ENCODE measurements around the gene MYO16.

Gene MYO16

GRCh38 chr13:108629181-108629752 lies at the start of gene MYO16:
TSS of gene MYO16 (plus strand) at chr13:108629611. CDS start at chr13:108629845, 234 bp downstream.
- DNase-seq: peak; percentile 88 to 94

- no peak for DNase-seq
These were observed 42.6 kb upstream of the MYO16 start for GRCh38 chr13:108586826-108587225.

GRCh38 chr13:108588516-108588915 lies 40.9 kb upstream of the MYO16 start:
- no peak for DNase-seq

GRCh38 chr13:108594153-108594552 lies 35.3 kb upstream of the MYO16 start:
- peak; percentile 40 to 90 for DNase-seq

DNA sequence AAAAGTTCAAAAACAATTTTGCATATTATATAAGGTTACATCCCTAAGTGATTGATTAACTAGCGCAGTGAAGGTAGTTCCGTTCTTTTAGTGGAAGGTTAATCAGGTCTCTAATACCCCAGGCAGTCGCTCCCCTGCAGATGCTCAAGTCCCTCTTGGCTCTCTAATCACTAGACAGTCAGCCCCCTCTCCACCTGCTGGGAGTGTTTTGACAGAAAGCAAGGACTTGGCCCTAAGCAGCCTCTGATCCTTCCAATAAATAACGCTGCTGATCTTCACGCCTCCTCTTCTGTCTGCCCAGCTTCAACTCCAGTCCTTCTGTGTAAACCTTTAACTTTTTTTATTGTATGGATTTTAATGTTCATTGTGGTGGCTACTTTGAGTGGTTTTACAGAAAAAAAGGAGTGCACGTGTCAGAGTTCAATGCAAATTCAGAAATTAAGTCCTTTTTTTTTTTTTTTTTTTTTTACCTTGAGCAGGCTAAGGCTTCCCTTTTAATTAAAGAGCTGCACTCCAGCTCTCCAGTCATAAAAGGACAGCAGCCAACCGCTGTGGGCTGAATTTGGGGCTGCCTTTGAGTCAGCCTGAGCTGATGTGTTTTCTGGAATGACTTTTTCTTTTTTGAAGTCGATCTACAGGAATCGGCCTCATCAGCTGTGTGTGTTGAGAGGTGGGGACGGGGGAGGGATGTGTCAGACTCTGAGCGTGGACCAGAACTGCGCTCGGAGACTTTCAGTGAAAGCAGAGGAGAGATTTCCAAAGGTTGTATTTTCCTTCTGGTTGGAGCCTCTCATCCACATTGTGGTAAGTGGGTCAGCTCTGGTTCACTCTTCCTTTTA lies 33.8 kb upstream of the MYO16 start:
- DNase-seq: peak; percentile 94 to 95

DNA sequence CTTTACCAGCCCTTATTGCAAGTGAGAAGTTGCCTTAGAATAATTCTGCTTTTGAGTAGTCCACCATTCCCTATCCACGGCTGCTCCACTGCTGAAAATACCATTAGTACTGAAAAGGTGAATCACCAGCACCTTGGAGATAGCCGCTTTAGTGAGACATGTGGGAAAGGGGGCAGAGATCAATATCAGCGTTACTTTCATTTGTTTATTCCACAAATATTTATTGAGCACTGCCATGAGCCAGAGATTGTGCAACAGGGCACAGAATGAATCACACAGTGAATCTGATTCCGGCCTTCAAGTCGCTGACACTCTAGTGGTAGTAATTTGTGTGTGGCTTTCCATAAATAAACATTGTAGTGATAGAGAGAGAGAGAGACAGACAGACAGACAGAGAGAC lies 31.5 kb upstream of the MYO16 start:
- DNase-seq: no peak

DNA sequence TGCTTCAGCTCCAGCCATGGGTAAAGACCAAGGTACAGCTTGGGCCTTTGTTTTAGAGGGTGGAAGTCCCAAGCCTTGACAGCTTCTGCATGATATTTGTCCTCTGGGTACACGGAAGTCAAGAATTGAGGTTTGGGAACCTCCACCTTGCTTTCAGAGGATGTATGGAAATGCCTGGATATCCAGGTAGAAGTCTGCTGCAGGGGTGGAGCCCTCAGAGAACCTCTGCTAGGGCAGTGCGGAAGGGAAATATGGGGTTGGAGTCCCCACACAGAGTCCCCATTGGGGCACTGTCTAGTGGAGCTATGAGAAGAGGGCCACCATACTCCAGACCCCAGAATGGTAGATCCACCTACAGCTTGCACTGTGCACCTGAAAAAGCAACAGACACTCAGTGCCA lies 23.0 kb upstream of the MYO16 start:
- DNase-seq: no peak

GRCh38 chr13:108609353-108609752 lies 20.1 kb upstream of the MYO16 start:
- peak; percentile 9 to 38 for DNase-seq

- DNase-seq: no peak
These were observed 18.9 kb upstream of the MYO16 start for GRCh38 chr13:108610507-108610906.

DNA sequence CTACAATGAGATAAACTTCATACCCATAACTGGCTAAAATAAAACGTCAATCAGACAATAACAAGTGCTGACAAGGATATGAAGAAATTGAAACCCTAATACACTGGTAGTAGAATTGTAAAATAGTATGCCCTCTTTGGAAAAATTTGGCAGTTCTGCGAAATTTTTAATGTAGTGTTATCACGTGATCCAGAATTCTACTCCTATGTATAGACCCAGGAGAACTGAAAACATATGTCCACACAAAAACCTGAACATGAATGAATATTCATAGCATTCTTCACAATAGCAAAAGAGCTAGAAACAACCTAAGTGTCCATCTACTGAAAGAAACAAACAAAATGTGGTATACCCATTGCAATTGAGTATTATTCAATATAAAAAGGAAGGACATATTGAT lies 14.2 kb upstream of the MYO16 start:
- DNase-seq: no peak

DNA sequence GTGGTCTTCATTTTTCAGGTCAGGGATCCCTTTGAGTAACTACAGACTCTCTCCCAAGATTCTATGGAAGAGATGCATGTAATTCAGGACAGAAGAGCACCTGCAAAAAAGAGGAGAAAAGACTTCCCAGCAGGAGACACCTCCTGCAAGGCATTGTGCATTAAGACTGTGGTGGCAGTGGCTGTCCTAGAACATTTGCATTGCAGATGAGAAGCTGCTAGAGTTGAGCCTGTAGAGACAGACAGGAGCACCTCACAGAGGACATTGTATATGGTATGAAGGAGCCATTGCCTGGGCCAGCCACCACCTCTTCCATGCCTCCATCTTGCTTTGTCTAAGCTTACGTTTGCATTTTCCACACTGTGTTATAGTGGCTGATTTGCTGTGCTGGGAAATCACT lies 11.2 kb upstream of the MYO16 start:
- DNase-seq: no peak

DNA sequence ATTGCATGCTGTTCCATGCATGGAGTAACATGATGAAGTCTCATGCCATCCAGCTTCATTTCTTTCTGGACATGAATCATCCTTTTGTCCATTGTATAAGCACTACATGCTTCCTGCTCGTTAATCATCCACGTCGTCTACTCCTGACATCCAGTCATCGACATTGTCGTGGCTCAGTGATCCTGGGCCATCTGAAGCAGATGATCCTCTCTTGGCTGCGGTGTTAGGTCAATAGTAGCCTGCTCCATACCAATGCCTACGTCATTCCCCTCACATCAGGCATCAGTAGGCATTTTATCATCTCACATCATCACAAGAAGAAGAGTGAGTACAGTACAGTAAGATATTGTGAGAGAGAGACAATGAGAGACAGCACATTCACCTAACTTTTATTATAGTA lies 7.9 kb upstream of the MYO16 start:
- no peak for DNase-seq

- DNase-seq: no peak
These were observed 5.3 kb upstream of the MYO16 start for GRCh38 chr13:108624108-108624507.

- DNase-seq: no peak
These were observed 4.4 kb upstream of the MYO16 start for GRCh38 chr13:108624979-108625378.

DNA sequence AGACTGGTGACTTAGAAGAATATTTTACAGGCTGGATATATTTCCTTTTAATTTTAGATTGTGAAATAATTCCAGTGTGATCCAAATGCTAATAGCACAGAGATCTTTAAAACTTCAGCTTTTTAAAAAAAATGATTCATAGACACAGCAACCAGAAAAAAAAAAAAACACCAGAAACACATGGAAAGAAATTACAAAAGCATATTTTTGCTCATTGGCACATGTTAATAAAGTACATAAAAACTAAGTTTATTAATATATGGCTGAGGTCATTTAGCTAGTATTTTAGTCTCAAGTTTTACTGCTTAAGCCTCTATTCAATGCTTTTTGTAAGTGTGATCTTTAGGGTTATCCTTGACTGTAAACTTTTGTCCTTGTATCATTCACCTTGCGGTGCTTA lies 577 bp downstream of the MYO16 start:
- no peak for DNase-seq

GRCh38 chr13:108632649-108633167 lies 3.3 kb downstream of the MYO16 start:
- no peak for DNase-seq

DNA sequence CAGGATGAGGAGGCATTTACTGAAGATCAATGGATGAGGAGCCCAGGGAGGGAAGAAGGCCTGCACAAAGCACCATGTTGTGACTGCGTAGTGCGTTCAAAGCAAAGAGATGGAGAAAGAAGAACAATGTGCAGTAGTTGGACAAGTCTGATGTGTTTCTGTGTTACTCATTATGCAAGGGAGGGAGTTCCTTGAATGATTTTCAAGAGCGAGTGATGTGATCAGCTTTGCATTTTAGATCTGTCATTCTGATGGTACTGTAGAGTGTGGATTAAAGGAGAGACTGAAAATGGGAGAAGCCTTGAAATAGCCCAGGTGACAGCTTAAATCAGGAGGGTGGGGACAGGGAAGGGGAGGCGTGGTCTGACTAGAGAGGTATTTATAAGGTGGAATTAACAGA lies 9.5 kb downstream of the MYO16 start:
- no peak for DNase-seq

DNA sequence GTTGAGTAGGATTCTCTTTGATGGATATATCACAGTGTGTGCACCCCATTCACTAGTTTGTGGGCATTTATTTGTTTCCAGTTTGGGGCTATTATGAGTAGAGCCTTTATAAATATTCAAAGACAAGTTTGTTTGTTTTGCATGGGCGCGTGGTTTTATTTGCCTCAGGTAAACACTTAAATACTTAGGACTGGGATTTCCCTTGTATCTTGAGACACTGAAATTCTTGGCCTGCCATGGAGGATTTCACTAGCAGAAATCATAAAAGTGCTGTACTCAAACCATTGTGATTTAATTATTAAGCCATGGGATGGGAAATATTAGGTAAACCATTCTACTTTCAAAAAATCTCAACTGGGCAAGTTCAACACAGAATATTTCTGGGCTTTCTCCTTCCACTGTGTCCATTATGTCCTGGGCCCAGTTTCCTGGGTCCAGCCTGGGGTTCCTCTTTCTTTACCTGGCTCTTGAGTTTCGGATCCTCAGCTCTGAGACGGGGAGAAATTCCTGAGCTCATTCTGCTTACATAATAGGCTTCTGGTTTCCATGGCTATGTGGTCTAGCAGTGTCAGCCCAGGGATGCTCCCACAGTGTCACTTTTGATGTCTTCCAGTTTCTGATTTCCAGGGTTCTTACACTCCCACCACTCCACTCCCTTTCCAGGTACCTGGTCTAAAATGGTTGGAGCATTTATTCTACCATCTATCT lies 14.4 kb downstream of the MYO16 start:
- DNase-seq: no peak

DNA sequence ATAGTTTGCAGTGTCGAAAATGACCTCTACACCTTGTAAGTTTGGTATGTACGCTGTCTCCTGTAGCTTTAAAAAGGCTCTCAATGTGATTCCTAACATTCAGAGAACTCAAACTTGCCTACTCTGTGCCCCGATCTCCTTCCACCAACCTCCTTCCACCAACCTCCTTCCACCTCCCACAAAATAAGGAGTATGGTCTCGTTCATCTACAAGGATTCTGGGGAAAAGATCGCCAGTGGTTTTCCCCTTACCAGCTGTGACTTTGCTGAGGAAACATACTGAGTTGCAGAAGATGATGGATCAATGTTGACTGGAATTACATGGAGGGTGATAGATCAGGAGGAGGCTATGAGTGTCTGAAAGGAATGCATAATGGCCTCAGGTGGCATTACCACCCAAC lies 16.0 kb downstream of the MYO16 start:
- no peak for DNase-seq

- DNase-seq: no peak
These were observed 20.9 kb downstream of the MYO16 start for GRCh38 chr13:108650271-108650670.

DNA sequence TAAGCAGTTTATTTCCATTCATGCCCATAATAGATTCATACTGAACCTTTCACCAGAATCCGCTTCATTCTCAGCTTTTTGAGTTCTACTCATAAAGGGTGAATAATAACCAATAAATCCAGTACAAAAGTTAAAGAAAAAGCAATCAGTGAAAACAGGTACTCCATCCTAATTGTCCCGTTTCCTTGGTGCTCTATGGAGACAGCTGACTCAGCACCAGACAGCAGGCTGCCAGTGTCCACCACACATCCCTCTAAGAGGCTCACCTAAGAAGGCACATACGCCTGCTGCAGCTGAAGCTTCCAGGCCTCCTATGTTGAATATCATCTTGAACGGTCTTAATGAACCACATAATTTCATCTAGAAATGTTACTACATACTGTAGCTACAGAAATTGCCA lies 27.3 kb downstream of the MYO16 start:
- DNase-seq: no peak

DNA sequence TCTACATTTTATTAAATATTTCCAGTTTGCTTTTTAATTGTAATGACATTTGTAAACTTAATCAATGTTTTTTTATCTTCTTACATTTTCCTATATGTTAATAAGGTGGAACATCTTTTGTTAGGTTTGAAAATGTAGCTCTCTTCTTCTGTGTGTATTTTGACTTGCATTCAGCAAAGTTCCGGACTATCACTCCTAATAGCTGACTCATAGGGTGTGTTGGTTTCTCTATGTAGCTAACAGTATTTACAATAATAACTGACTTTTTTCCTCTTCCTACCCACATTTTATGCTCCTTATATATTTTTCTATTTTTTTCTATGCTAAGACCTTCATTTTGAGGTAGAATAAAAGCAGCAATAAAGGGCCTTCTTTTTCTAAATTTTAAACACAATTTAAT lies 28.1 kb downstream of the MYO16 start:
- DNase-seq: no peak

GRCh38 chr13:108662528-108662927 lies 33.1 kb downstream of the MYO16 start:
- DNase-seq: no peak

DNA sequence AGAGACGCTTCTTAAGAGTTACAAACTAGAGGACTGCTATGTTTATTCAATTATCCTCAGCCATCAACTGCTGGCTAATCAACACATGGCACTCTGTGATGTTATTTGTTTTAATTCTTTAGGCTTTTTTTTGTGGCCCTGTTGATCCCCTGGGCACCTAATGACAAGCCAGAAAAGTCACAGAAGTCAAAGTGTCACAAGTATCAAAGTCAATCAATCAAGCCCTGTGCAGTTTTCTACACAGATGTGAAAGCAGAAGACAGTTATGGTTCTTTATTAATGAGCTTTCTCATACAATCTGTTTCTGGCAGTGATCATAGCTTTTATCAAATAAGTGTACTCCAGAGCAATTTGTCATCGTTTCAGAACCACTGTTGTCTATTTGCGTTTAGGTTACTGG lies 34.3 kb downstream of the MYO16 start:
- DNase-seq: no peak
